ENCODE data around the gene PHLDB2. TPM values are rescaled to one million over a fixed set of nuclear protein-coding genes. Genes with fewer than 3 reads are reported as not detected.

PHLDB2 gene
- total RNA-seq, 4 donors from 2014 or later = 56.9 to 108 (median 68.7) TPM

- Histone ChIP-seq H3K27ac (no peak overlapping the region), H3K9me3 (no peaks in the 10 kb centered on the region), H3K4me1 (no peaks in the 10 kb centered on the region), H3K4me3 (no peak overlapping the region), H3K36me3 (no peaks in the 10 kb centered on the region), H3K27me3 (no peaks in the 10 kb centered on the region)
- intact Hi-C loops (cut with DNase I; ENCODE audit: low total_unique reads) = no loop called here
- TF ChIP-seq POLR2A (IDR thresholded peaks at IDR 0.05) = no peak
- TF ChIP-seq, protein P1, sequence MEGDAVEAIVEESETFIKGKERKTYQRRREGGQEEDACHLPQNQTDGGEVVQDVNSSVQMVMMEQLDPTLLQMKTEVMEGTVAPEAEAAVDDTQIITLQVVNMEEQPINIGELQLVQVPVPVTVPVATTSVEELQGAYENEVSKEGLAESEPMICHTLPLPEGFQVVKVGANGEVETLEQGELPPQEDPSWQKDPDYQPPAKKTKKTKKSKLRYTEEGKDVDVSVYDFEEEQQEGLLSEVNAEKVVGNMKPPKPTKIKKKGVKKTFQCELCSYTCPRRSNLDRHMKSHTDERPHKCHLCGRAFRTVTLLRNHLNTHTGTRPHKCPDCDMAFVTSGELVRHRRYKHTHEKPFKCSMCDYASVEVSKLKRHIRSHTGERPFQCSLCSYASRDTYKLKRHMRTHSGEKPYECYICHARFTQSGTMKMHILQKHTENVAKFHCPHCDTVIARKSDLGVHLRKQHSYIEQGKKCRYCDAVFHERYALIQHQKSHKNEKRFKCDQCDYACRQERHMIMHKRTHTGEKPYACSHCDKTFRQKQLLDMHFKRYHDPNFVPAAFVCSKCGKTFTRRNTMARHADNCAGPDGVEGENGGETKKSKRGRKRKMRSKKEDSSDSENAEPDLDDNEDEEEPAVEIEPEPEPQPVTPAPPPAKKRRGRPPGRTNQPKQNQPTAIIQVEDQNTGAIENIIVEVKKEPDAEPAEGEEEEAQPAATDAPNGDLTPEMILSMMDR (IDR thresholded peaks at IDR 0.05) = no peak
- no peak for DNase-seq
These were observed 36.3 kb upstream of the PHLDB2 start for GRCh38 chr3:111822804-111823203.

- no peaks in the 10 kb centered on the region for H3K4me1 ChIP-seq
- no peaks in the 10 kb centered on the region for H3K36me3 ChIP-seq
- no peak for DNase-seq
- peak overlapping the region in 1 of 2 donors; percentile 34 for H3K27ac ChIP-seq
- H3K27me3 ChIP-seq = no peaks in the 10 kb centered on the region
- no peaks in the 10 kb centered on the region for H3K9me3 ChIP-seq
- no peak for TF ChIP-seq POLR2A (IDR thresholded peaks at IDR 0.05)
- TF ChIP-seq, protein P1 (IDR thresholded peaks at IDR 0.05) = no peak
- no peak overlapping the region for H3K4me3 ChIP-seq
- intact Hi-C loops (cut with DNase I; ENCODE audit: low total_unique reads) = no loop called here
These were observed 35.7 kb upstream of the PHLDB2 start for GRCh38 chr3:111823341-111823855.

DNA sequence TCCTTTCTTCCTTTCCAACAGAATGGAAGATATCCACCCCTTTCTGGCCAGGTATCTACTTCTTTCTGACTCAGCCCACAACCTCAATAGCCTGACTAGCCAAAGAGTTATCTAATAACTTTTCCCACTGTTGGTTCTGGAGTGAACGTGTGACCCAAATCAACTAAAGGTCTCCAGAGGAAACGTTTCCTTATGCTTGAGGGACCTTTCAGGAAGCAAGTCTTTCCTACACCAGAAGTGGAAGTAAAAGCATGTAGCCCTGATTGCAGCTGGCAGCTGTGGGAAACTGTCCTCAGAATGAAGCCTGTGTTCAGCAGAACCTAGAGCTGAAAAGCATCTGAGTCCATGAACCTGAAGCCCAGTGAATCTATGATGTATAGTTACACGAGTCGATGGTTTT lies 34.7 kb upstream of the PHLDB2 start:
- Histone ChIP-seq H3K27me3 (no peaks in the 10 kb centered on the region), H3K4me3 (no peak overlapping the region), H3K4me1 (no peaks in the 10 kb centered on the region), H3K27ac (peak overlapping the region in 1 of 2 donors; percentile 34), H3K9me3 (no peaks in the 10 kb centered on the region), H3K36me3 (no peaks in the 10 kb centered on the region)
- intact Hi-C loops (cut with DNase I; ENCODE audit: low total_unique reads) = no loop called here
- TF ChIP-seq POLR2A (IDR thresholded peaks at IDR 0.05) = no peak
- TF ChIP-seq, protein P1 (IDR thresholded peaks at IDR 0.05) = no peak
- DNase-seq = no peak

DNA sequence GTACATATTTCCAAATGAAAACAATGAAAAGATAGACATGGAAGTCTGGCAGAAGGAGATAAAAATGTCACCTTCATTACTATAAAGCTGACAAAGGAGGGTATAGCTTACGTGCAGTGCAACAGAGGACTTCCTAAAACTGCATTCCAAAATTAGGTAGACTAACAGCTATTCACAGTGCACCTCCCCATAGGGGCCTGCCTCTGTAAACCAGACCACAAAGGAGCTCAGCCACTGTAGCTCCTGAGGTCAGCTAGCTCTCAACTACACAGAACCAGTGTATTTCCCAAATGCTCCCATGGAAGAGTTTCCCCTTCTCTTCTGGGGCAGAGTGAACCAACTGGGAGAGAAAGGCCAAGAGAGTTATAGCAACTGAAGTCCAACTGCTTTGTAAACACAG lies 31.2 kb upstream of the PHLDB2 start:
- TF ChIP-seq, protein P1 (IDR thresholded peaks at IDR 0.05) = no peak
- no peak for TF ChIP-seq POLR2A (IDR thresholded peaks at IDR 0.05)
- intact Hi-C loops (cut with DNase I; ENCODE audit: low total_unique reads) = no loop called here

GRCh38 chr3:111828530-111828929 lies 30.5 kb upstream of the PHLDB2 start:
- Histone ChIP-seq H3K27me3 (no peaks in the 10 kb centered on the region), H3K4me1 (no peaks in the 10 kb centered on the region), H3K36me3 (no peaks in the 10 kb centered on the region), H3K27ac (no peak overlapping the region), H3K4me3 (no peak overlapping the region), H3K9me3 (no peaks in the 10 kb centered on the region)
- TF ChIP-seq POLR2A (IDR thresholded peaks at IDR 0.05) = no peak
- TF ChIP-seq, protein P1 (IDR thresholded peaks at IDR 0.05) = no peak
- no peak for DNase-seq
- intact Hi-C loops (cut with DNase I; ENCODE audit: low total_unique reads) = no loop called here

More for the DNA sequence above, 31.2 kb upstream of the PHLDB2 start:
- no peaks in the 10 kb centered on the region for H3K9me3 ChIP-seq
- H3K27ac ChIP-seq = no peak overlapping the region
- H3K4me3 ChIP-seq = no peak overlapping the region
- no peaks in the 10 kb centered on the region for H3K36me3 ChIP-seq
- H3K27me3 ChIP-seq = no peaks in the 10 kb centered on the region
- no peaks in the 10 kb centered on the region for H3K4me1 ChIP-seq
- DNase-seq = no peak

All from uterus (tissue), 4 donors.